Left lung (tissue), 10 donors: ENCODE data around the gene PTPRN2. TPM values are rescaled to one million over a fixed set of nuclear protein-coding genes. Genes with fewer than 3 reads are reported as not detected.

Experiments used
- ATAC-seq: fragments of 200-7000 bp; cut with Tn5 transposase; one replicate; pipeline ENCODE4 v1.9.1; 2020; ENCODE audit warnings: moderate library complexity
- DNase-seq, 4 donors: peaks; one replicate each; pipeline ENCODE4 v3.0.0-alpha.2; 2013 to 2020
- H3K27ac ChIP-seq, 2 donors: fragments of 200-600 bp; sonication (generic) in 1 of 2; one replicate each; pipeline versions ENCODE4 v1.5.0 to v1.8.0; 2020 to 2021
- H3K27me3 ChIP-seq, 2 donors: fragments of 200-600 bp; sonication (generic) in 1 of 2; one replicate each; pipeline versions ENCODE4 v1.5.0 to v1.8.0; 2020 to 2021
- H3K36me3 ChIP-seq, 2 donors: fragments of 200-600 bp; sonication (generic) in 1 of 2; one replicate each; pipeline versions ENCODE4 v1.5.0 to v1.8.0; 2020 to 2021
- H3K4me1 ChIP-seq, 2 donors: fragments of 200-600 bp; one replicate each; pipeline ENCODE4 v1.8.0; 2021
- H3K4me3 ChIP-seq, 2 donors: fragments of 200-600 bp; sonication (generic) in 1 of 2; one replicate each; pipeline versions ENCODE4 v1.5.0 to v1.8.0; 2020 to 2021; ENCODE audit warnings: mild to moderate bottlenecking in 1 of 2
- H3K9me3 ChIP-seq, 2 donors: fragments of 200-600 bp; sonication (generic) in 1 of 2; one replicate each; pipeline versions ENCODE4 v1.5.0 to v1.8.0; 2020 to 2021
- intact Hi-C, 2 donors: fragments of 100-400 bp; cut with DNase I; formaldehyde crosslinking; loops; one replicate each; pipeline versions ENCODE4 v1.11.2 to v1.14.2; 2022
- polyA plus RNA-seq, 6 donors: library from polyadenylated mRNA; unstranded; fragments of 120-200 nt; gene quantifications; one replicate each; pipeline ENCODE4 v1.2.1, GENCODE V29; 2013; ENCODE audit not compliant: insufficient read length in 6 of 6
- total RNA-seq, 2 donors: library from RNA; stranded (reverse); fragmentation: NEBNext Ultra II Directional; extraction: Animal tissue kit (Norgen Biotek cat#: 25700); gene quantifications; one replicate each; pipeline ENCODE4 v1.2.1, GENCODE V29; 2021
- TF ChIP-seq, protein P1 (sequence below), 2 donors: fragments of 200-600 bp; sonication (generic) in 1 of 2; IDR thresholded peaks; one replicate each; pipeline versions ENCODE4 v1.5.0 to v1.8.0; 2021; ENCODE audit warnings: antibody characterized with exemption in 2 of 2
- donor health status: DM: no; HTN: yes; CAD: no.
- donor health status: DM: no; HTN: no; CAD: no.

PTPRN2 gene
- total and polyA plus RNA-seq, 8 donors: 4.0 to 7.8 (median 6.8) TPM

DNA sequence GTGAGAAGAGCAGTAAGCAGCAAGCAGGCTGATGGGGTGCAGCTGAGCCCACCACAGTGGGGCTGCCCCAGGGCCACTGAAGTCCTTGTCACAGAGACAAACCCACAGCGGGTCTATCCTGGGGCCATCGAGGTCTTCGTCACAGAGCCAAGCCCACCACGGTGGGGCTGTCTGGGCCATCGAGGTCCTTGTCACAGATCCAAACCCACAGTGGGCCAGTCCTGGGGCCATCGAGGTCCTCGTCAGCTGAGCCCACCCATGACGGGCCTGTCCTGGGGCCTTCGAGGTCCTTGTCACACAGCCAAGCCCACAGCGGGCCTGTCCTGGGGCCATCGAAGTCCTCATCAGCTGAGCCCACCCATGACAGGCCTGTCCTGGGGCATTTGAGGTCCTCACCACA is 700.9 kb downstream of the PTPRN2 start:
- TF ChIP-seq, protein P1, sequence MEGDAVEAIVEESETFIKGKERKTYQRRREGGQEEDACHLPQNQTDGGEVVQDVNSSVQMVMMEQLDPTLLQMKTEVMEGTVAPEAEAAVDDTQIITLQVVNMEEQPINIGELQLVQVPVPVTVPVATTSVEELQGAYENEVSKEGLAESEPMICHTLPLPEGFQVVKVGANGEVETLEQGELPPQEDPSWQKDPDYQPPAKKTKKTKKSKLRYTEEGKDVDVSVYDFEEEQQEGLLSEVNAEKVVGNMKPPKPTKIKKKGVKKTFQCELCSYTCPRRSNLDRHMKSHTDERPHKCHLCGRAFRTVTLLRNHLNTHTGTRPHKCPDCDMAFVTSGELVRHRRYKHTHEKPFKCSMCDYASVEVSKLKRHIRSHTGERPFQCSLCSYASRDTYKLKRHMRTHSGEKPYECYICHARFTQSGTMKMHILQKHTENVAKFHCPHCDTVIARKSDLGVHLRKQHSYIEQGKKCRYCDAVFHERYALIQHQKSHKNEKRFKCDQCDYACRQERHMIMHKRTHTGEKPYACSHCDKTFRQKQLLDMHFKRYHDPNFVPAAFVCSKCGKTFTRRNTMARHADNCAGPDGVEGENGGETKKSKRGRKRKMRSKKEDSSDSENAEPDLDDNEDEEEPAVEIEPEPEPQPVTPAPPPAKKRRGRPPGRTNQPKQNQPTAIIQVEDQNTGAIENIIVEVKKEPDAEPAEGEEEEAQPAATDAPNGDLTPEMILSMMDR (IDR thresholded peaks at IDR 0.05): no peak
- no peak for ATAC-seq
- intact Hi-C loops: no loop called here

GRCh38 chr7:157886266-157886665 is 701.4 kb downstream of the PTPRN2 start:
- H3K9me3 ChIP-seq: peaks cover 0 to 9% of the 10 kb centered on the region in 2 donors
- TF ChIP-seq, protein P1 (IDR thresholded peaks at IDR 0.05): no peak
- no peak overlapping the region for H3K4me3 ChIP-seq
- no peaks in the 10 kb centered on the region for H3K4me1 ChIP-seq
- intact Hi-C loops: no loop called here
- ATAC-seq (no peak), DNase-seq (no peak)
- H3K36me3 ChIP-seq: no peaks in the 10 kb centered on the region
- no peaks in the 10 kb centered on the region for H3K27me3 ChIP-seq
- H3K27ac ChIP-seq: no peak overlapping the region

More for the DNA sequence above, 700.9 kb downstream of the PTPRN2 start:
- no peak overlapping the region for H3K4me3 ChIP-seq
- peak in 1 of 4 donors; percentile 65 for DNase-seq
- peaks cover 0 to 9% of the 10 kb centered on the region in 2 donors for H3K9me3 ChIP-seq
- no peak overlapping the region for H3K27ac ChIP-seq
- H3K4me1 ChIP-seq: no peaks in the 10 kb centered on the region
- peaks cover 0 to 3% of the 10 kb centered on the region in 2 donors for H3K27me3 ChIP-seq
- no peaks in the 10 kb centered on the region for H3K36me3 ChIP-seq

DNA sequence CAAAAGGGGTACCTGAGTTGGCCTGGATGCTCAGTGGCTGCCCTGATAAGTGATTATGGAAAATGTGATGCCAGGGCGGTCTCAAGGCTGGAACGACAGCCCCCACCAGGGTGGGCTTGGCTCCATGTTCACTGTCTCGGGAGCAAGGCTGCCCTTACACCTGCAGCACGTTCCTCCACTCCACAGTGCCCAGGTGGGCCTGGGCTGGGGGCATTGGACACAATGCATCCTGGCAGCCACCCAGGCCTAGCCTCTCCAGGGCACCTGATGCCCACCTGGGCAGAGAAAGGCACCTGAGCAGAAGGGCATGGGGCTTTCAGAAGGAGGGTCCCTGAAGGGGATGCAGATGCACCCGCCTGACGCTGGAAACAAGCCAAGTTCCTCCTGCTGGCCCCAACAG is 702.5 kb downstream of the PTPRN2 start:
- Histone ChIP-seq H3K4me1 (no peaks in the 10 kb centered on the region), H3K4me3 (no peak overlapping the region), H3K9me3 (peaks cover 0 to 9% of the 10 kb centered on the region in 2 donors), H3K36me3 (no peaks in the 10 kb centered on the region), H3K27ac (no peak overlapping the region), H3K27me3 (no peaks in the 10 kb centered on the region)
- intact Hi-C loops: no loop called here
- no peak for ATAC-seq
- peak in 1 of 4 donors; percentile 51 for DNase-seq
- TF ChIP-seq, protein P1 (IDR thresholded peaks at IDR 0.05): no peak

- intact Hi-C loops: no loop called here
- no peak for ATAC-seq
- Histone ChIP-seq H3K4me1 (no peaks in the 10 kb centered on the region), H3K27me3 (no peaks in the 10 kb centered on the region), H3K4me3 (no peak overlapping the region), H3K27ac (no peak overlapping the region), H3K36me3 (no peaks in the 10 kb centered on the region), H3K9me3 (peaks cover 0 to 9% of the 10 kb centered on the region in 2 donors)
- peak in 1 of 4 donors; percentile 34 for DNase-seq
- TF ChIP-seq, protein P1 (IDR thresholded peaks at IDR 0.05): no peak
Observed at GRCh38 chr7:157884461-157885062, 703.1 kb downstream of the PTPRN2 start.

- TF ChIP-seq, protein P1 (IDR thresholded peaks at IDR 0.05): no peak
- Histone ChIP-seq H3K4me3 (no peak overlapping the region), H3K36me3 (no peaks in the 10 kb centered on the region), H3K9me3 (peaks cover 0 to 9% of the 10 kb centered on the region in 2 donors), H3K4me1 (no peaks in the 10 kb centered on the region), H3K27ac (no peak overlapping the region), H3K27me3 (peaks cover 0 to 8% of the 10 kb centered on the region in 2 donors)
- DNase-seq (no peak), ATAC-seq (no peak)
- intact Hi-C loops: no loop called here
Observed at GRCh38 chr7:157881048-157881771, 706.4 kb downstream of the PTPRN2 start.
